SK-N-SH treated with all-trans-retinoic acid at 6 μM for 48 hours (cell line): ENCODE data around the gene NDUFA5.

Experiments used
- ARNTL ChIP-seq: fragments of 450-650 bp; formaldehyde crosslinking; IDR thresholded peaks from 2 replicates; pipeline ENCODE4 v1.5.0; 2020; ENCODE audit warnings: low read depth, mild to moderate bottlenecking, moderate library complexity, borderline replicate concordance
- CSRNP3 ChIP-seq: fragments of 250-450 bp; sonication (Bioruptor Pico); IDR thresholded peaks from 2 replicates; pipeline ENCODE4 v1.5.1; 2021; ENCODE audit warnings: mild to moderate bottlenecking, moderate library complexity
- ESRRG ChIP-seq: fragments of 250-450 bp; sonication (Bioruptor Pico); IDR thresholded peaks from 2 replicates; pipeline ENCODE4 v1.6.1; 2021; ENCODE audit warnings: mild to moderate bottlenecking
- GLIS3 ChIP-seq: fragments of 250-450 bp; sonication (Bioruptor Pico); IDR thresholded peaks from 2 replicates; pipeline ENCODE4 v1.5.0; 2020; ENCODE audit warnings: mild to moderate bottlenecking, moderate library complexity
- OSR1 ChIP-seq: fragments of 250-450 bp; sonication (Bioruptor Pico); IDR thresholded peaks from 2 replicates; pipeline ENCODE4 v1.8.0; 2022; ENCODE audit warnings: moderate library complexity, mild to moderate bottlenecking, inconsistent platforms
- PATZ1 ChIP-seq: fragments of 250-450 bp; sonication (Bioruptor Pico); IDR thresholded peaks from 2 replicates; pipeline ENCODE4 v1.8.0; 2020; ENCODE audit warnings: mild to moderate bottlenecking, moderate library complexity, borderline replicate concordance
- POU6F1 ChIP-seq: fragments of 250-450 bp; sonication (Bioruptor Pico); IDR thresholded peaks from 2 replicates; pipeline ENCODE4 v1.8.0; 2021; ENCODE audit warnings: low read depth, mild to moderate bottlenecking, moderate library complexity, borderline replicate concordance
- PPARA ChIP-seq: fragments of 250-450 bp; sonication (Bioruptor Pico); IDR thresholded peaks from 2 replicates; pipeline ENCODE4 v1.5.0; 2020; ENCODE audit warnings: mild to moderate bottlenecking, borderline replicate concordance
- SNAI2 ChIP-seq: fragments of 250-450 bp; sonication (Bioruptor Pico); IDR thresholded peaks from 2 replicates; pipeline ENCODE4 v1.5.0; 2020; ENCODE audit warnings: mild to moderate bottlenecking, moderate library complexity
- TOX ChIP-seq: fragments of 250-450 bp; sonication (Bioruptor Pico); IDR thresholded peaks from 2 replicates; pipeline ENCODE4 v1.8.0; 2021; ENCODE audit warnings: mild to moderate bottlenecking, moderate library complexity, borderline replicate concordance
- ZC3H10 ChIP-seq: fragments of 250-450 bp; sonication (Bioruptor Pico); IDR thresholded peaks from 2 replicates; pipeline ENCODE4 v1.5.1; 2021; ENCODE audit warnings: mild to moderate bottlenecking, moderate library complexity
- ZFP3 ChIP-seq: fragments of 250-450 bp; sonication (Bioruptor Pico); IDR thresholded peaks from 2 replicates; pipeline ENCODE4 v1.5.0; 2020; ENCODE audit warnings: mild to moderate bottlenecking, moderate library complexity
- ZNF565 ChIP-seq: fragments of 450-650 bp; formaldehyde crosslinking; conservative IDR thresholded peaks from 2 replicates; pipeline ENCODE4 v1.5.0; 2020; ENCODE audit warnings: low read depth, mild to moderate bottlenecking, moderate library complexity
- ZNF70 ChIP-seq: fragments of 450-650 bp; formaldehyde crosslinking; IDR thresholded peaks from 2 replicates; pipeline ENCODE4 v1.5.0; 2020; ENCODE audit warnings: mild to moderate bottlenecking, moderate library complexity

- TF ChIP-seq ARNTL (CRISPR knock-in tag): no peak
- TF ChIP-seq PATZ1 (CRISPR knock-in tag): no peak
- no peak for TF ChIP-seq ZC3H10 (CRISPR knock-in tag)
- TF ChIP-seq POU6F1 (CRISPR knock-in tag): no peak
- no peak for TF ChIP-seq SNAI2 (CRISPR knock-in tag)
- TF ChIP-seq CSRNP3 (CRISPR knock-in tag): no peak
- no peak for TF ChIP-seq ZFP3
- no peak for TF ChIP-seq TOX (CRISPR knock-in tag)
- TF ChIP-seq OSR1 (CRISPR knock-in tag): no peak
- no peak for TF ChIP-seq GLIS3 (CRISPR knock-in tag)
- no peak for TF ChIP-seq PPARA (CRISPR knock-in tag)
- TF ChIP-seq ZNF565: no peak
- no peak for TF ChIP-seq ESRRG (CRISPR knock-in tag)
- TF ChIP-seq ZNF70: no peak
These were observed 56.6 kb downstream of the NDUFA5 start for GRCh38 chr7:123500878-123501489.
